ENCODE data around the gene LCE5A.

DNA sequence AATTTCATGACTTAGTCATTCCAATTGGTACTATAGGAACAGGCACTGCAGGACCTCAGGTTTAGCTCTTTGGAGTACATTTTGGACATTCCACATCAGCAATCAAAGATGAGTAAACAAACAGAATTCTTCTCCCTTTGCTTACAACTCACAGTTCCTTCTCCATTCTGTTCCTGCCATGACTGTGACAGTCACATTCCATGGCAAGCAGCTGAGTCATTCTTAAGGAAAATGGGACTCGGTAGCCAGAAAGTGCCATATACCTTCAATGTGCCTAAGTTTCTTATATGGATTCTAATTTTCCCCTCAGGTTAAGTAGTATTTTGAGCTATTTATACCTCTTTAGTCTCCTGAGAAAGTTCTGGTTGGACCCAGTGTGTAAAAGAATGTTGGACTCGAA lies 29.3 kb downstream of the LCE5A start:
- TF ChIP-seq, protein P1, sequence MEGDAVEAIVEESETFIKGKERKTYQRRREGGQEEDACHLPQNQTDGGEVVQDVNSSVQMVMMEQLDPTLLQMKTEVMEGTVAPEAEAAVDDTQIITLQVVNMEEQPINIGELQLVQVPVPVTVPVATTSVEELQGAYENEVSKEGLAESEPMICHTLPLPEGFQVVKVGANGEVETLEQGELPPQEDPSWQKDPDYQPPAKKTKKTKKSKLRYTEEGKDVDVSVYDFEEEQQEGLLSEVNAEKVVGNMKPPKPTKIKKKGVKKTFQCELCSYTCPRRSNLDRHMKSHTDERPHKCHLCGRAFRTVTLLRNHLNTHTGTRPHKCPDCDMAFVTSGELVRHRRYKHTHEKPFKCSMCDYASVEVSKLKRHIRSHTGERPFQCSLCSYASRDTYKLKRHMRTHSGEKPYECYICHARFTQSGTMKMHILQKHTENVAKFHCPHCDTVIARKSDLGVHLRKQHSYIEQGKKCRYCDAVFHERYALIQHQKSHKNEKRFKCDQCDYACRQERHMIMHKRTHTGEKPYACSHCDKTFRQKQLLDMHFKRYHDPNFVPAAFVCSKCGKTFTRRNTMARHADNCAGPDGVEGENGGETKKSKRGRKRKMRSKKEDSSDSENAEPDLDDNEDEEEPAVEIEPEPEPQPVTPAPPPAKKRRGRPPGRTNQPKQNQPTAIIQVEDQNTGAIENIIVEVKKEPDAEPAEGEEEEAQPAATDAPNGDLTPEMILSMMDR (IDR thresholded peaks at IDR 0.05; ENCODE audit: insufficient read depth, low read length), result no peak
- TF ChIP-seq POLR2AphosphoS5 (IDR thresholded peaks at IDR 0.05; ENCODE audit: low read depth), result no peak
